RPMI7951 (cell line): Measurements from ENCODE around the gene LALBA. TPM values are rescaled to one million over a fixed set of nuclear protein-coding genes. Genes with fewer than 3 reads are reported as not detected.
"Not testable (repeated sequence)": the region's sequence is repeated elsewhere in the genome, so short reads cannot be mapped to it uniquely, and the experiment has no call there.

Experiments
- DNase-seq: peaks from one replicate; pipeline ENCODE4 v3.0.0-alpha.2; 2012; ENCODE audit warnings: low read depth
- total RNA-seq: library from RNA; depleted of rRNA; stranded (reverse); fragments of >200 nt; shearing (Covaris generic); gene quantifications from 2 replicates; pipeline ENCODE4 v1.2.3, GENCODE V29; 2014; rRNA removed

The LALBA gene
- total RNA-seq, 1 experiment from 2014 or later, result not detected

- no peak for DNase-seq
Observed at GRCh38 chr12:48532601-48533000, 37.2 kb downstream of the LALBA start.

- no peak for DNase-seq
Observed at GRCh38 chr12:48527891-48528670, 41.8 kb downstream of the LALBA start.

GRCh38 chr12:48525332-48525731, 44.5 kb downstream of the LALBA start, which contains the start of gene OR8S1:
Gene OR8S1, plus strand, starts transcription at chr12:48525632. Its CDS starts 0 bp downstream, at chr12:48525632.
- DNase-seq, result no peak

GRCh38 chr12:48520381-48520780, 49.5 kb downstream of the LALBA start:
- not testable (repeated sequence) for DNase-seq

Other genes with a start within 250 kb of the LALBA start
- 3.5 and 4.7 TPM in 2 replicates for gene ZNF641, start 219.1 kb downstream of the LALBA start, total RNA-seq
- not detected in 2 replicates for gene ANP32D, start 97.5 kb downstream of the LALBA start, total RNA-seq
- gene C12orf54, start 87.5 kb downstream of the LALBA start, total RNA-seq, result not detected in 2 replicates
- not detected in 2 replicates for gene OR8S1, start 44.4 kb downstream of the LALBA start, total RNA-seq
- 51.3 and 63.3 TPM in 2 replicates for gene KANSL2, start 112.2 kb upstream of the LALBA start, total RNA-seq
- gene CCNT1, start 146.7 kb upstream of the LALBA start, total RNA-seq, result 19.1 and 20.9 TPM in 2 replicates
- gene ADCY6, start 219.0 kb upstream of the LALBA start, total RNA-seq, result 10.3 and 10.8 TPM in 2 replicates
- gene CACNB3, start 248.4 kb upstream of the LALBA start, total RNA-seq, result 10.5 and 11.2 TPM in 2 replicates